HTERT RPE-1 (cell line): ENCODE measurements around the gene SNTG2.
"Not testable (repeated sequence)": the region's sequence is repeated elsewhere in the genome, so short reads cannot be mapped to it uniquely, and the experiment has no call there.

ENCODE experiments used
- in situ Hi-C: fragments of 300-500 bp; cut with MboI; formaldehyde crosslinking; loops from 4 replicates; pipeline ENCODE4 v1.14.3; 2020; ENCODE audit warnings: low sequenced_read_pairs

The SNTG2 gene

DNA sequence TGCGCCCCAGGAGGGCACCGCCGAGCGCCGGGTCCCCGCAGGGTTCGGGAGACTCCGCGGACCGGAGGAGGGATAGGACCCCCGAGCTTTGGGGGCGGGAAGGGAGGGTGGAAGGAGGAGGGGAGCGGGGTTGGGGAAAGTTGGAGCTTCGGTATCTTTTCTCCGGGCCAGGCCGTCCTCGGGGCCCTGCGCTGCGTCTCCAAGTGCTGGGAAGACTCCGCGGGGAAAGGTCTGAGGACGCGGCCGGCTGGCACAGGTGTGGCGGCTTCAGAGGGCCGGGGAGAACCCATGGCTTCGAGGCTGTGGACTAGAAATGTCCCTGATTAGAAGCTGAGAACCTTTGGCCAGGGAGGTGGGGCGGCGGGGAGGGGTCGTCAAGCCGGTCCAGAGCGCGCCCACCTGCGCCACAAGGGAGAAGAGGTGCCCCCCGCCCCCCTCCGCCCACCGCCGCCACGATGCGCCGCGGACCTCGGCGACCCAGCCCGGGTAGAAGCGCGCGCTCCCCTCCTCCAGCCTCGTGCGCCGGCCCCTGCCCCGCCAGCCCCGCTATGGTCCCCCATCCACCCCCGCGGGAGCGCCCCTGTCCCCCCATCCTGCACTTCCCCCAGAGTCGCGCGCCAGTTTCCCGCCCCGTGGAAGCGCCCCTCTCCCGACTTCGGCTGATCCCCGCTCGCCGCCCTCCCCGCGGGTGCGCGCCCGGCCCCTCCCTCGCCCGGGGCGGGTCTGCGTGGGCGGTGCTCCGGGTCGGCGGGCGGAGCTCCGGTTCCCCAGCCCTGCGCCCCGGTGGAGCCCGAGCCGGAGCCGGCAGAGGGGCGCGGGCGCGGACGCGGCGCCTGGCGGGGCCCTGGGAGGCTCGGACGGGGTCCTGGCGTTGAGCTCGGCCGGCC lies at the start of gene SNTG2:
Gene SNTG2, plus strand, starts transcription at position 770 of the 887 bp plus-strand sequence. CDS start 148 bp downstream, outside the sequence.
- in situ Hi-C loops = no loop called here

DNA sequence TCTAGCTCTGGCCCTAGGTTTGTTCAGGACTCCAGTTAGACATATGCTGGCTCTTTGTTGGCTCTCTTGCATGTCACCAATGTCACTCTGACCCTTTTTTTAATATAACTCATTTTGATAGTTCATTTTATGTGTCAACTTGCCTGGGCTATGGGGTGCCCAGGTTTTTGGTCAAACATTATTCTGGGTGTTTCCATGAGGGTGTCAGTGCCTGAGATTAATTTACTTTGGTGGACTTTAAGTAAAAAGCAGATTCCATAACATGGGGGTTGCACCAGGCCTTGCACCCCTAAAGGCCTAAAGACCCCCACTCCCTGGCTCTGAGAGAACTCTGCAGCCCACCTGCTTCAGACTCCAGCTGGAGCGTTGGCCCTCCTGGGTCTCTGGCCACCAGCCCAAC lies 48.1 kb upstream of the SNTG2 start:
- in situ Hi-C loops = no loop called here

DNA sequence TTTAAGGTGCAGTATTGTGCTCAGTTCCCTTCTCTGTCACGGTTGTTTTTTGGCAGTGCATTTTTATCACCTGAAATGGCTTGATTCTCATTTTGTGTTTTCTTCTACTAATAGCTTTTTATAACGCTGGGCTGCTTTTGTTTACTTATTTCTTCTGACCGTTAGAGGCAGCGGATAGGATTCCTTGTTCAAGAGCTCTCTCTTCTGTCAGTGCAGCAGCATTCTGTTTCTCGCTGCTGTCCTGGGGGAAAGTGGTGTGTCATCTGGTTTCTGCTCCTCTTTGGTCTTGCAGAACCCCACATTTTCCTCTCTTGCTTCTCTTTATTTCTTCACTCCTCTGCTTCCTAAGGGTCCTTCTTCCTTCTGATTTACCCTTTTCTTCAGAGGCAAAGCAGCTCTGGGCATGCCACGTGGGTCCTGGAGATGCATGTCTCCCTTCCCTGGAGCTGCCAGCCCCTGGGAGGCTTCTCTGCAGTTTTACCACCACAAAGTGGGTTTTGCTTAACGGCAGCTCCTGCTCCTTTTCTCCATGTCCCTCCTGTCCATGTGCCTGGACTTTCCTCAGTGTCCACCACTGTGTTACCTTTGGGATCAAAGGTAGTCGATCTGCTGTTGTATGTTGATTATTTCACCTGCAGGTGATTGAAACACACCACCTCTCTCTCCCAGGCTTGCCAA lies 47.3 kb upstream of the SNTG2 start:
- in situ Hi-C loops = no loop called here

DNA sequence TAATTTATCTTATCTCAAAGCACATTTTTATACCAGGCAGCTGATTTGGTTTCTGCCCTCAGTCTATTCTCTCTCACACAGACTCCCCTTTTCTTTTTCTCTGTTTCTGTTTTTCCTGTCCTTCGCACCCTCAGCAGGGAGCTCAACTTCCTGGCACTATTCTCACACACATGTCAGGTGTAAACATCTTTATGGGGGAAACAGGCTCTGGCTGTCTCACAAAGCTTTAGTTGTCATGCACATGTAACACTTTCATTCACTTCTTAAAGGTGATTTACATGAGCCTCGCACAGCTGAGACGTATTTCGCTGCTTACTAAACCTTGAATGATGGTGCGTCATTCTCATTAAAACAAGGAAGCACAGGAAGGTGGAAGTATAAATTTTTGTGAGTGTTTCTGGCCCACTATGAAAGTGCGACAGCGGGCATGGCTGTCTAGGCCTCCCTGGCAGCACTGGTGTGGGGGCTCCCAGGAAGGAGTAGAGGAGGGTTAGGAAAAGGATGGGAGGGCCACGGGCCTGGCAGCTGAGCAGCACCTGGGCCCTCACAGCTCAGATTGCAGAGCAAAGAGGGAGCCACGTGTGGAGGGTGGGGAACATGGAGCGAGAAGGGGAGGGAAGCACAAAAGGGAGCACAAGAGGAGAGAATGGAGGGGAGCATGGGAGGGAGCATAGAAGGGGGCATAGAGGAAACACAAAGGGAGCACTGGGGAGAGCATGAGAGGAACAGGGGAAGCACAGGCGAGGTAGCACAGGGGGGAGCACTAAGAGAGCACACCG lies 46.2 kb upstream of the SNTG2 start:
- in situ Hi-C loops = no loop called here

DNA sequence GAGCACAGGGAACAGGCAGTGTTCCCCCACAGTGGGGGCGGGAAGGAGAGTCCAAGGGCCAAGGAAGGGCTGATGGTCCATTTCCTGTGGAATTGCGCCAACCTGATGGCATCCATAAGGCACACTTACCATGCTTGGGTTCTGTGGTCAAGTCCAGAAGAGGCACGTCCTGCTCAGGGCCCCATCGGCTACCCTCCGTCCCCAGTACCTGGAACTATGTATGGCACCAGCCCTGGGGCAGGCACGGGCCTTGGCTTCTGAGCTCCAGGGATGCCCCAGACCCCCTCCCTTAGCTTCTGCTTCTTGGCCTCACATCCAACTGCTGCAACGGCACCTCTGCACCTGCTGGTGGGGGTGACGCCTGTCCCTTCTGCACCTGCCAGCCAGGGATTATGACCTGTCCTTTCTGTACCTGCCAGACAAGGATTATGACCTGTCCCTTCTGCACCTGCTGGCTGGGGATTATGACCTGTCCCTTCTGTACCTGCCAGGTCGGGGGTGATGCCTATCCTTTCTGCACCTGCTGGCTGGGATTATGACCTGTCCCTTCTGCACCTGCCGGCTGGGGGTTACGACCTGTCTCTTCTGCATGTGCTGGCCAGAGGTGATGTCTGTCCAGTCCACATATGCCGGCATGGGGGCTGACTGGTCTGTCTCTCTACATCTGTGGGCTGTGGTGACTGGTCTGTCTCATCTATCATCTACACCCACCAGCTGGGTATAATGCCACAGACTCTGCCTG lies 45.4 kb upstream of the SNTG2 start:
- in situ Hi-C loops = no loop called here

DNA sequence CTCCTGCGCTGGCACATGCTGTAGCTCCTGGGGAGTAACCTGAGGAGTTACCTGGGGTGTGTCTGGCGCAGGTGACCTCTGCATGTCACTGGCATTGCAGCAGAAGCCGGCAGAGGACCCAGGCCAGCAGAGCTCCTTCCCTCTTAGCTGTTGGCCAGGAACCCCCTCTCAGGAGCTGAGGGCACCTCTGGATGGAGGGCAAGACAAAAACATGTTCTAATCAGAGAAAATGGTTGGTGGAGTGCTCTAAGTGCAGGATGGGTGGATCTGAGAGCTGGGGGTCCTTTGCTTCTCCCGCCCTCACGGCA lies 44.9 kb upstream of the SNTG2 start:
- in situ Hi-C loops = no loop called here

DNA sequence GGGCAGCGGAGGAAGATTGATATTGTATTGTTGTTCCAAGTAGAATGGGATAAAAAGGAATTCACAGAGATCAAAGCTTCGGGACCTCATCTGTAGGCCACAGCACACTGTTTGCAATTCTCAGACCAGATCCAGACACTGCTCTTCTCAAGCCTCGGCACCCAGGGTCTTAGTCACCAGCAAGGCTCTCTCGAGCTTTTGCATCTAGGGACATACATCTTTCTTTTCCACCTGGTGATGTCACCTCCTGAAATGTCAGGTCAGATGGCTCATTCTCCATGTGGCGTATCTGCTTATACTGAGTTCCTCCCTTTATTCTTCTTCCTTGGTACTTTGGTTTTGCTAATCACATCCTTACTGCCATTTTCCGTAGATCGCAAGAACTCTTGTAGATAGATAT lies 42.9 kb upstream of the SNTG2 start:
- in situ Hi-C loops = no loop called here

DNA sequence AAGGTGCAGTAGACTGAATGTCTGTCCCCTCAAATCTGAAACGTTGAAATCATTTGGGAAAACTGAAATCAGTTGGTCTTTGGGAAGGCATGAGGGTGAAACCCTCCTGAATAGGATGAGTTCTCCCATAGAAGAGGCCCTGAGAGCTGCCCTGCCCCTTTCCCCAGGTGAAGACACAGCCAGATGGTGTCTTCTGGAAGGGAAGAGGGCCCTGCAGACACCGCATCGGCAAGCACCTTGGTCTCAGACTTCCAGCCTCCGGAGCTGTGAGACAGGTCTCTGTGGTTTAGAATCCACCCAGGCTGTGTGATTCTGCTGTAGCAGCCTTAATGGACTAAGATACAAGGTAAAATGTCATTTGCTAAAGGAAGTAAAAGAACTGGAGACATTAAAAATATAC lies 42.1 kb upstream of the SNTG2 start:
- in situ Hi-C loops = no loop called here

DNA sequence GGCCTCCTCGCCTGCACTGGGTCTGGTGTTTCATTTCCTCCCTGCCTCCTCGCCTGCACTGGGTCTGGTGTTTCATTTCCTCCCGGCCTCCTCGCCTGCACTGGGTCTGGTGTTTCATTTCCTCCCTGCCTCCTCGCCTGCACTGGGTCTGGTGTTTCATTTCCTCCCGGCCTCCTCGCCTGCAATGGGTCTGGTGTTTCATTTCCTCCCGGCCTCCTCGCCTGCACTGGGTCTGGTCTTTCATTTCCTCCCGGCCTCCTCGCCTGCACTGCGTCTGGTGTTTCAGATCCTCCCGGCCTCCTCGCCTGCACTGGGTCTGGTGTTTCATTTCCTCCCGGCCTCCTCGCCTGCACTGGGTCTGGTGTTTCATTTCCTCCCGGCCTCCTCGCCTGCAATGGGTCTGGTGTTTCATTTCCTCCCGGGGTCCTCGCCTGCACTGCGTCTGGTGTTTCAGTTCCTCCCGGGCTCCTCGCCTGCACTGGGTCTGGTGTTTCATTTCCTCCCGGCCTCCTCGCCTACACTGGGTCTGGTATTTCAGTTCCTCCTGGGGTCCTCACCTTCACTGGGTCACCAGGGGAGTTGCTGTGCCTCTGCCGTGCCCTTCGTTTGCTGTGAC lies 40.8 kb upstream of the SNTG2 start:
- in situ Hi-C loops = not testable (repeated sequence)

DNA sequence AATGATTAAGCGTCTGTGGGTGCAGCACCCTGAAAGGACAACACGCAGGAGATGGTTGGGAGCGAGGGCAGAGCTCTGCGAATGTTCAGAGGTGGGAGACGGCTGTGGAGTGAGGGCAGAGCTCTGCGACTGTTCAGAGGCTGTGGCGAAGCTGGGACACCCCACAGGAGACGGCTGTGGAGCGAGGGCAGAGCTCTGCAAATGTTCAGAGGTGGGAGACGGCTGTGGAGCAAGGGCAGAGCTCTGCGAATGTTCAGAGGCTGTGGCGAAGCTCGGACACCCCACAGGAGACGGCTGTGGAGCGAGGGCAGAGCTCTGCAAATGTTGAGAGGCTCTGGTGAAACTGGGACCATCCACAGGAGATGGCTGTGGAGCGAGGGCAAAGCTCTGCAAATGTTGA lies 40.0 kb upstream of the SNTG2 start:
- in situ Hi-C loops = no loop called here

DNA sequence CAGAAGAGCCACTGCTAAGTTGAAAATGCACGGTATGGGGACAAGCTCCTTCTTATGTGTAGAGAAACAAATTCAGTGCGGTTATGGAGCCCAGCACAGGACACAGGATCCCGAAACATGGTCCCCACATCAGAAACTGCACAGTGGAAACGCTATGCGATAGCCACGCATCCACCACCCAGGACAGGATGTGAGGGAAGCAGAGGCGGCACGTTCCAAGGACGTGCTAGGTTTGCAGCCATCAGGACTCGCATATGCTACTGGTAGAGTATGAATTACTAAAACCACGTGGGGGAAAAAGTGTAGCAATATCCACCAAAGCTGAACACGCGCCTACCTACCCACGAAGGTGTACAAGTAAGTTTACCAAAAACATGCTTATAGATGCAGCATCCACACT lies 34.7 kb upstream of the SNTG2 start:
- in situ Hi-C loops = no loop called here

DNA sequence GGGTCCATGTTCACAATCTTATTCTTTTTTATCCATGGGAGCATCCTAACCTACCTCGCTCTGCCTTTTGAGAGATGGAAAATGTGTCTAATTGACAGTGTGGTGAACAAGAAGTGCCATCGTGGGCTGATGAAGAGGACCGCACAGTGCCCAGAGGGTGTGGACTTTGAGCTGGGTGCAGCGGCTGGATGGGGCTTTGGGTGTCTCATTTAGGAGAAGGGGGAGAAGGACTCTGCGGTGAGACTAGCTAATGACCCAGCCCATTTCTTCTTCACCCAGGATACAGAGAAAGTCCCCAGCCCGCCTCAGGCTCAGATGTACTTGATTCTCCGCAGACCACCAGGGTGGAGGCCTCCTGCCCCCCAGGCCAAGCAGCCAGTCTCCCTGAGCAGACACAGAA lies 33.7 kb upstream of the SNTG2 start:
- in situ Hi-C loops = no loop called here

DNA sequence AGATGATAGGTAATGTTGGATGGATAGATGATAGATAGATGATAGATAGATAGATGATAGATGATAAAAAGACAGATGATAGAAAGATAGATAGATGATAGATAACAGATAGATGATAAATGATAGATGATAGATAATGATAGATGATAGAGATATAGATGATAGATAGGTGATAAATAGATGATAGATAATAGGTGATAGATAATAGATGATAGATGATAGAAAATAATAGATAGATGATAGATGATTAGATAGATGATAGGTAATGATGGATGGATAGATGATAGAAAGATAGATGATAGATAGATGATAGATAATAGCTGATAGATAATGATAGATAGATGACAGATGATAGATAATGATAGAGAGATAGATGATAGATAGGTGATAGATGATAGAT lies 31.0 kb upstream of the SNTG2 start:
- in situ Hi-C loops = no loop called here

DNA sequence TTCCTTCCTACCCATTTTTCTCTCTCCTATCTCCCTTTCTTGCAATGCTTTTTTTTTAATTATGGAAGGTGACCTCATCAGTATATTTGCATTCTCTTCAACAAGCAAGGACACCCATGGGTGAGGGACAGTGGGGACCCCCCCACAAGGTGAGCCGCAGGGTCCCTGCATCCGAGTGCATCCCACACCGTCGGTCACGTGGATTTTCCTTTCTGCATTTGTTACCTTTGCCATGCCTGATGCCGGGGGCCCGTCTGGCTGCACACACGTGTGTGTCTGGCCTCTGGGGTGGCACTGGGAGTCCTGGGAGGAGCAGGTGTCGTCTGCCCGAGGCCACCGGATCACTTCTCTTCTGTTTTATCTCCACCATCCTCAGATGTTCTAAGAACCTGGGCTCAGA lies 30.1 kb upstream of the SNTG2 start:
- in situ Hi-C loops = no loop called here

DNA sequence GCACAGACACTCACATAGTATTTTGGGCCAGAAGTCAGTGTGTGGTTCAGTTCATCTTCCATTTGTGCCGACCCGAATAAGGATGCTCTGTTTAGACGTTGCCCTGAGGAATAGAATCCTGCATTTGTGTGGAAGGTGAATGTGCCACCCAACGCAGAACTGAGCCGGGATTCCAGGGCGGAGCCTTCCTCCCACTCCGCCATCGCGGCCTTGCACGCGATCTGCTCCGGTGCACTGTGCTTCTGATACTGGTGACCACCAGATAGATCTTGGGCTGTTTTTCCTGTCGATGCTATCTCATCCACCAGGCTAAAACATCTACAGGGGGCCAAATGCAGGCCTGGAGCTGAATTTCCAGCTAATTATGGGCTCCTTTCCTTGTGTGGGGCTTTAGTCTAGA lies 29.6 kb upstream of the SNTG2 start:
- in situ Hi-C loops = no loop called here

DNA sequence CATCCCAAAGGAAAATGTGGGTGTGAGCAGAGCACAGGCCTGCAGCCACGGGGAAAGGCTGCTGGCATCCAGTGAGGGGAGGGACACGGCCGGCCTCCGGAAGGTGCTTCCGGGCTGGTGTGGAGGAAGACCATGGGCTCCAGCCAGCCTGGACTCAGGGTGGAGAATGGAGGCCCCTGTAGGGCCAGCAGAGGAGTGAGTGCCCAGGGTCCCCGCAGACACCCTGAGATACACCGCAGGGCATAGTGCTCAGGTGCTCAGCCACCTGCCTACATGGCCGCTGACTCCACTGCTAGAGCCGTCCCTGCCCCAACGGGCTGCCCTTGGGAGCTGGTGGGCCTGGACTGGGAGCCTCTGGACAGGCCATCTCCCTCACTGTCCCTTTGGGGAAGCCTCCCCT lies 28.5 kb upstream of the SNTG2 start:
- in situ Hi-C loops = no loop called here

DNA sequence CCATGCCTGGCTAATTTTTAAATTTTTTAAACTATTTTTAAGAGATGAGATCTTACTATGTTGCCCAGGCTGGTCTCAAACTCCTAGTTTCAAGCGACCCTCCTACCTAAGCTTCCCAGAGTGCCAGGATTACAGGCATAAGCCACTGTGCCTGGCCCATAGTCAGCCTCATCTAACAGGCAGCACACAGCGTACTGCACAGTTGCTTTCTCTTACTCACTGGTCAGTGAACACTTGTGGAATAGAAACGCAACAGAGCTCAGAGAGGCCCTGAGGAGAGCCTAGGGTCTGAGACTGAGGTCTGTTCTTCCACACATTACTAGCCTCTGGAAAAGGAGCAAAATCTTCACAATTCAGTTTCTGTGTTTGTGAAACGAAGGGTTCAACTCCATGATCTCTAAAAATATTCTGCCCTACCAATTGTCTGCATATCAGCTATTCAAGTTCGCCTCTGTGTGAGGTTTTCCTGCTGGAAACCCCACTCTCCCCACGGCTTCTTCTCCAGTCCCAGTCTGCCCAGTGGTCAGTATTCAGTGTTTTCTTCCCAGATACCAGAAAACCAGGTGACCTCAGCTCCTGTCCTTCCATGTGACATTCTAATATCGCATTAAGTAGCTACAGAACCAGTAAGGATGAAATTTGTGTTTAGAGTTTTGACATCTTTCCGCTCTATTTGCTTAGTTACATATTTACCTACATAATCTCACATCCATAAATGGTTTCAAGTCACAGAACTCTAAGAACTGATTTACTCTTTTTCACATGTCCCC lies 26.6 kb upstream of the SNTG2 start:
- in situ Hi-C loops = no loop called here

DNA sequence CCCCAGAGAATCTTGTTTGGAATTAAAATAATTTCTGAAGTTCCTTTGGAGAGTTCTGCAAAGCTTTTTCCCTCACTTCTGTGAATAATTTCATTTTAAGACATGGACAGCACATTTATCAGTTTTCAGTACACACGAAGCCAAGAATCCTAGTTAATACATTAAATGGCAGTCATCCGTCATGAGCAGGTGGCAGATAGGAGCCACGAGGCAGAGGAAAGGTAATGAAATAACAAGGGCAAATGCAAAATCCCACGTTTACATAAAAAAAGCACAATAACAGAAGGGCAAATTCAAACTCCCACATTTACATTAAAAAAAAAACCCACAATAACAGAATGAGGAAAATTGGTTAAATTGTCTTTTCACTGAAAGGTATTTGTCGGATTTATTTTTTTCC lies 25.9 kb upstream of the SNTG2 start:
- in situ Hi-C loops = no loop called here

DNA sequence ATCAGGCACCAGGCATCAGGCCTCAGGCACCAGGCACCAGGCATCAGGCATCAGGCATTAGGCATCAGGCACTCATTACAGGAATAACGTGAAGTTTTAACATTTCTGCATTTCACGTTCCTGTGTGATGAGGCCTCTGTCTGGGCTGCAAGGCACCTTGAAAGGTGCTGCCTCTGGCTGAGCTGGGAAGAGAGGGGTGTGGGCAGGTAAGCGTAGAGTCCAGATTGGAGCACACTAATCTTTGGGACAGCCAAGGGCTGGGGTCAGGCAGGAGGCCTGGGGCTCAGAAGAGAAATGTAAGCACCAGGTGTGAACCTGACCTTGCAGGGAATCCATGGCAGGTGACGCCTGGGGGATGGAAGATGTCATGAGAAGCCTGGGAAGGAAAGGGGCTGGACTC lies 25.3 kb upstream of the SNTG2 start:
- in situ Hi-C loops = no loop called here

DNA sequence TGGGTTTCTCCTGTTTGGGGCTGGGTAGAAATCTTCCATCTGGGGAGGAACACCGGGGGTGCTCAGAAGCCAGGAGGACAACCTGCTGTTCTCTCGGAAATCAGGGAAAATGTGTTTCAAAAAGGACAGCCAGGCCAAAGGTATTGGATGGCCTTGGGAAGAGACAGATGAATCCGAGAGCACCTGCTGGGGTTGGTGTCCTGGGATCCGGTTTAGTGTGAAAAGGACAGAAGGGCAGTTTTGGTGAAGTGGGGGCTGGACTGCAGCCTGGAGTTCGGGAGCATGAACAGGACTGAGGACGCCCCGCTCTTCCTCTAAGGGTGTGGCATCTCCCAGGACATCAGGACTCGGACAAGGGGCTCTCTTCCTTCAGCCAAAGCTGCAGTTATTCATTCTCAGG lies 24.9 kb upstream of the SNTG2 start:
- in situ Hi-C loops = no loop called here
